Astrocyte (in vitro differentiated cells and primary cell): ENCODE results near the gene IGFBP5.

Experiments used
- EZH2 ChIP-seq: IDR thresholded peaks from 2 replicates; pipeline ENCODE4 v1.6.1; 2012; ENCODE audit warnings: mild to moderate bottlenecking, low read length, inconsistent platforms; ENCODE audit not compliant: insufficient read depth
- TF ChIP-seq, protein P1 (sequence below): IDR thresholded peaks from 2 replicates; pipeline ENCODE4 v1.5.1; 2011; ENCODE audit warnings: low read depth, mild to moderate bottlenecking, inconsistent platforms, low read length, moderate library complexity; ENCODE audit not compliant: insufficient read depth

DNA sequence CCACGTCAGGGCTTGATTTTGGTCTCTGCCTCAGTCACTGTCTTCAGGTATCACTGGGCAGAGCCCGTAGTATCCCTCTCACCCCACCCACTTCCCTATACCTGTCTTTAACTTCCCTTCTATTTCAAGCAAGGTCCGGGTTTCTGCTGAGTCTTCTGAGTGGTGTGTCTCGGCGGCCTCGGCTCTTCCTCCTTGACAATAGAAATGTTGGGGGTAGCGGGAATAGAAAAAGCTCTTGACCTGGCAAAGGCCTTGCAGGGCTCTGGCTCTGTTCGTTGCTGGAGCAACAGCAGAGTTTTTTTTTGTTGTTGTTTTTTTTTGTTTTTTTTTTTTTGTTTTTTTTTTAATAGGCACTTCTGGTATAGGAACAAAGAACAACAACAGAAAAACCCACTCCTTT, 16.0 kb upstream of the IGFBP5 start:
- TF ChIP-seq, protein P1, sequence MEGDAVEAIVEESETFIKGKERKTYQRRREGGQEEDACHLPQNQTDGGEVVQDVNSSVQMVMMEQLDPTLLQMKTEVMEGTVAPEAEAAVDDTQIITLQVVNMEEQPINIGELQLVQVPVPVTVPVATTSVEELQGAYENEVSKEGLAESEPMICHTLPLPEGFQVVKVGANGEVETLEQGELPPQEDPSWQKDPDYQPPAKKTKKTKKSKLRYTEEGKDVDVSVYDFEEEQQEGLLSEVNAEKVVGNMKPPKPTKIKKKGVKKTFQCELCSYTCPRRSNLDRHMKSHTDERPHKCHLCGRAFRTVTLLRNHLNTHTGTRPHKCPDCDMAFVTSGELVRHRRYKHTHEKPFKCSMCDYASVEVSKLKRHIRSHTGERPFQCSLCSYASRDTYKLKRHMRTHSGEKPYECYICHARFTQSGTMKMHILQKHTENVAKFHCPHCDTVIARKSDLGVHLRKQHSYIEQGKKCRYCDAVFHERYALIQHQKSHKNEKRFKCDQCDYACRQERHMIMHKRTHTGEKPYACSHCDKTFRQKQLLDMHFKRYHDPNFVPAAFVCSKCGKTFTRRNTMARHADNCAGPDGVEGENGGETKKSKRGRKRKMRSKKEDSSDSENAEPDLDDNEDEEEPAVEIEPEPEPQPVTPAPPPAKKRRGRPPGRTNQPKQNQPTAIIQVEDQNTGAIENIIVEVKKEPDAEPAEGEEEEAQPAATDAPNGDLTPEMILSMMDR = no peak
- TF ChIP-seq EZH2 = no peak
